Measurements from ENCODE around the gene AMPH.

AMPH gene

GRCh38 chr7:38542156-38542555 lies 89.0 kb downstream of the AMPH start:
- no CpG with 5 or more reads among the region's 2 CpGs for WGBS, 2 donors (ENCODE audit: extremely low coverage in 2 of 2, insufficient read length in 2 of 2, insufficient replicate concordance in 1 of 2)

GRCh38 chr7:38541440-38541839 lies 89.7 kb downstream of the AMPH start:
- H4K8ac ChIP-seq (ENCODE audit: low read depth, low read length) = no peak overlapping the region
- H3K4me2 ChIP-seq (ENCODE audit: insufficient read depth, low read length, poor library complexity, severe bottlenecking) = no peak overlapping the region
- WGBS, 2 donors (ENCODE audit: extremely low coverage in 2 of 2, insufficient read length in 2 of 2, insufficient replicate concordance in 1 of 2) = no CpG with 5 or more reads among the region's 3 CpGs
- no peak overlapping the region for H2BK15ac ChIP-seq (ENCODE audit: low read length)
- H2AK5ac ChIP-seq (ENCODE audit: low read depth, low read length) = no peak overlapping the region
- no peaks in the 10 kb centered on the region for H3K79me1 ChIP-seq (ENCODE audit: low read depth, low read length)
- H2BK120ac ChIP-seq (ENCODE audit: low read depth, low read length) = no peak overlapping the region
- no peaks in the 10 kb centered on the region for H3K27me3 ChIP-seq (ENCODE audit: control insufficient read depth in 3 of 3, insufficient read depth in 3 of 3, low read depth in 1 of 3, low read length in 3 of 3)
- no peak overlapping the region for H2BK5ac ChIP-seq (ENCODE audit: low read length)
- H3K4ac ChIP-seq (ENCODE audit: low read length) = no peak overlapping the region
- DNase-seq (ENCODE audit: low spot score) = no peak
- no peak overlapping the region for H4K91ac ChIP-seq (ENCODE audit: low read depth, low read length, poor library complexity)
- no peak overlapping the region for H2BK12ac ChIP-seq (ENCODE audit: low read length)
- no peaks in the 10 kb centered on the region for H3K9me3 ChIP-seq (replicated peaks in 1 of 2; ENCODE audit: control insufficient read depth in 2 of 2, insufficient read depth in 1 of 2, low read depth in 1 of 2, low read length in 2 of 2)
- H3K14ac ChIP-seq (ENCODE audit: low read length) = no peak overlapping the region
- no peak overlapping the region for H3K9ac ChIP-seq (ENCODE audit: low read depth, low read length, poor library complexity)
- no peak overlapping the region for H3K27ac ChIP-seq (replicated peaks; ENCODE audit: low read length)
- no peak overlapping the region for H3K18ac ChIP-seq (ENCODE audit: low read length)
- no peak overlapping the region for H3K4me3 ChIP-seq (ENCODE audit: low read length in 2 of 2)
- no peaks in the 10 kb centered on the region for H3K36me3 ChIP-seq (replicated peaks in 1 of 2; ENCODE audit: control insufficient read depth in 2 of 2, insufficient read depth in 2 of 2, low read length in 2 of 2)
- no peaks in the 10 kb centered on the region for H3K4me1 ChIP-seq (ENCODE audit: control insufficient read depth in 2 of 2, insufficient read depth in 1 of 2, low read depth in 1 of 2, low read length in 2 of 2)
- H2AFZ ChIP-seq (ENCODE audit: low read length) = no peak overlapping the region
- H3K23ac ChIP-seq (ENCODE audit: low read depth, low read length, poor library complexity) = no peak overlapping the region

More at GRCh38 chr7:38542156-38542555, 89.0 kb downstream of the AMPH start:
- Histone ChIP-seq H3K9me3 (replicated peaks in 1 of 2; ENCODE audit: control insufficient read depth in 2 of 2, insufficient read depth in 1 of 2, low read depth in 1 of 2, low read length in 2 of 2) (no peaks in the 10 kb centered on the region), H3K27ac (replicated peaks; ENCODE audit: low read length) (no peak overlapping the region), H2AK5ac (ENCODE audit: low read depth, low read length) (no peak overlapping the region), H4K8ac (ENCODE audit: low read depth, low read length) (no peak overlapping the region), H2BK120ac (ENCODE audit: low read depth, low read length) (no peak overlapping the region), H3K18ac (ENCODE audit: low read length) (no peak overlapping the region), H3K9ac (ENCODE audit: low read depth, low read length, poor library complexity) (no peak overlapping the region), H3K79me1 (ENCODE audit: low read depth, low read length) (no peaks in the 10 kb centered on the region), H3K14ac (ENCODE audit: low read length) (no peak overlapping the region), H2AFZ (ENCODE audit: low read length) (no peak overlapping the region), H3K4me1 (ENCODE audit: control insufficient read depth in 2 of 2, insufficient read depth in 1 of 2, low read depth in 1 of 2, low read length in 2 of 2) (peaks cover 0 to 5% of the 10 kb centered on the region in 2 donors), H3K23ac (ENCODE audit: low read depth, low read length, poor library complexity) (no peak overlapping the region), H3K36me3 (replicated peaks in 1 of 2; ENCODE audit: control insufficient read depth in 2 of 2, insufficient read depth in 2 of 2, low read length in 2 of 2) (no peaks in the 10 kb centered on the region), H4K91ac (ENCODE audit: low read depth, low read length, poor library complexity) (no peak overlapping the region), H3K4ac (ENCODE audit: low read length) (no peak overlapping the region), H2BK15ac (ENCODE audit: low read length) (no peak overlapping the region), H3K4me2 (ENCODE audit: insufficient read depth, low read length, poor library complexity, severe bottlenecking) (no peak overlapping the region), H3K27me3 (ENCODE audit: control insufficient read depth in 3 of 3, insufficient read depth in 3 of 3, low read depth in 1 of 3, low read length in 3 of 3) (no peaks in the 10 kb centered on the region), H2BK5ac (ENCODE audit: low read length) (no peak overlapping the region), H2BK12ac (ENCODE audit: low read length) (no peak overlapping the region), H3K4me3 (ENCODE audit: low read length in 2 of 2) (no peak overlapping the region)
- no peak for DNase-seq (ENCODE audit: low spot score)

GRCh38 chr7:38539477-38540081 lies 91.6 kb downstream of the AMPH start:
- Histone ChIP-seq H4K91ac (ENCODE audit: low read depth, low read length, poor library complexity) (no peak overlapping the region), H2BK120ac (ENCODE audit: low read depth, low read length) (no peak overlapping the region), H3K36me3 (replicated peaks in 1 of 2; ENCODE audit: control insufficient read depth in 2 of 2, insufficient read depth in 2 of 2, low read length in 2 of 2) (no peaks in the 10 kb centered on the region), H2AK5ac (ENCODE audit: low read depth, low read length) (no peak overlapping the region), H3K4me1 (ENCODE audit: control insufficient read depth in 2 of 2, insufficient read depth in 1 of 2, low read depth in 1 of 2, low read length in 2 of 2) (no peaks in the 10 kb centered on the region), H3K14ac (ENCODE audit: low read length) (no peak overlapping the region), H3K79me1 (ENCODE audit: low read depth, low read length) (no peaks in the 10 kb centered on the region), H3K4ac (ENCODE audit: low read length) (no peak overlapping the region), H3K9me3 (replicated peaks in 1 of 2; ENCODE audit: control insufficient read depth in 2 of 2, insufficient read depth in 1 of 2, low read depth in 1 of 2, low read length in 2 of 2) (no peaks in the 10 kb centered on the region), H4K8ac (ENCODE audit: low read depth, low read length) (no peak overlapping the region), H2BK15ac (ENCODE audit: low read length) (no peak overlapping the region), H3K27ac (replicated peaks; ENCODE audit: low read length) (no peak overlapping the region), H2BK5ac (ENCODE audit: low read length) (no peak overlapping the region), H3K23ac (ENCODE audit: low read depth, low read length, poor library complexity) (no peak overlapping the region), H3K27me3 (ENCODE audit: control insufficient read depth in 3 of 3, insufficient read depth in 3 of 3, low read depth in 1 of 3, low read length in 3 of 3) (no peaks in the 10 kb centered on the region), H2BK12ac (ENCODE audit: low read length) (no peak overlapping the region), H2AFZ (ENCODE audit: low read length) (no peak overlapping the region), H3K9ac (ENCODE audit: low read depth, low read length, poor library complexity) (no peak overlapping the region), H3K4me2 (ENCODE audit: insufficient read depth, low read length, poor library complexity, severe bottlenecking) (no peak overlapping the region), H3K18ac (ENCODE audit: low read length) (no peak overlapping the region), H3K4me3 (ENCODE audit: low read length in 2 of 2) (no peak overlapping the region)
- DNase-seq (ENCODE audit: low spot score) = no peak
- WGBS, 2 donors (ENCODE audit: extremely low coverage in 2 of 2, insufficient read length in 2 of 2, insufficient replicate concordance in 1 of 2) = no CpG with 5 or more reads among the region's 2 CpGs

GRCh38 chr7:38535073-38535472 lies 96.1 kb downstream of the AMPH start:
- Histone ChIP-seq H3K4me1 (ENCODE audit: control insufficient read depth in 2 of 2, insufficient read depth in 1 of 2, low read depth in 1 of 2, low read length in 2 of 2) (no peaks in the 10 kb centered on the region), H2AFZ (ENCODE audit: low read length) (no peak overlapping the region), H2BK12ac (ENCODE audit: low read length) (no peak overlapping the region), H3K14ac (ENCODE audit: low read length) (no peak overlapping the region), H4K91ac (ENCODE audit: low read depth, low read length, poor library complexity) (no peak overlapping the region), H3K18ac (ENCODE audit: low read length) (no peak overlapping the region), H4K8ac (ENCODE audit: low read depth, low read length) (no peak overlapping the region), H3K4ac (ENCODE audit: low read length) (no peak overlapping the region), H3K23ac (ENCODE audit: low read depth, low read length, poor library complexity) (no peak overlapping the region), H3K36me3 (replicated peaks in 1 of 2; ENCODE audit: control insufficient read depth in 2 of 2, insufficient read depth in 2 of 2, low read length in 2 of 2) (no peaks in the 10 kb centered on the region), H3K4me3 (ENCODE audit: low read length in 2 of 2) (no peak overlapping the region), H3K27ac (replicated peaks; ENCODE audit: low read length) (no peak overlapping the region), H2BK120ac (ENCODE audit: low read depth, low read length) (no peak overlapping the region), H2BK5ac (ENCODE audit: low read length) (no peak overlapping the region), H3K9me3 (replicated peaks in 1 of 2; ENCODE audit: control insufficient read depth in 2 of 2, insufficient read depth in 1 of 2, low read depth in 1 of 2, low read length in 2 of 2) (no peaks in the 10 kb centered on the region), H3K4me2 (ENCODE audit: insufficient read depth, low read length, poor library complexity, severe bottlenecking) (no peak overlapping the region), H3K79me1 (ENCODE audit: low read depth, low read length) (no peaks in the 10 kb centered on the region), H2AK5ac (ENCODE audit: low read depth, low read length) (no peak overlapping the region), H2BK15ac (ENCODE audit: low read length) (no peak overlapping the region), H3K27me3 (ENCODE audit: control insufficient read depth in 3 of 3, insufficient read depth in 3 of 3, low read depth in 1 of 3, low read length in 3 of 3) (no peaks in the 10 kb centered on the region), H3K9ac (ENCODE audit: low read depth, low read length, poor library complexity) (no peak overlapping the region)
- DNase-seq (ENCODE audit: low spot score) = no peak
- no CpG with 5 or more reads among the region's 2 CpGs for WGBS, 2 donors (ENCODE audit: extremely low coverage in 2 of 2, insufficient read length in 2 of 2, insufficient replicate concordance in 1 of 2)
